ENCODE measurements around the gene ARPC5L.
"Not testable (repeated sequence)": the region's sequence is repeated elsewhere in the genome, so short reads cannot be mapped to it uniquely, and the experiment has no call there.

The ARPC5L gene

DNA sequence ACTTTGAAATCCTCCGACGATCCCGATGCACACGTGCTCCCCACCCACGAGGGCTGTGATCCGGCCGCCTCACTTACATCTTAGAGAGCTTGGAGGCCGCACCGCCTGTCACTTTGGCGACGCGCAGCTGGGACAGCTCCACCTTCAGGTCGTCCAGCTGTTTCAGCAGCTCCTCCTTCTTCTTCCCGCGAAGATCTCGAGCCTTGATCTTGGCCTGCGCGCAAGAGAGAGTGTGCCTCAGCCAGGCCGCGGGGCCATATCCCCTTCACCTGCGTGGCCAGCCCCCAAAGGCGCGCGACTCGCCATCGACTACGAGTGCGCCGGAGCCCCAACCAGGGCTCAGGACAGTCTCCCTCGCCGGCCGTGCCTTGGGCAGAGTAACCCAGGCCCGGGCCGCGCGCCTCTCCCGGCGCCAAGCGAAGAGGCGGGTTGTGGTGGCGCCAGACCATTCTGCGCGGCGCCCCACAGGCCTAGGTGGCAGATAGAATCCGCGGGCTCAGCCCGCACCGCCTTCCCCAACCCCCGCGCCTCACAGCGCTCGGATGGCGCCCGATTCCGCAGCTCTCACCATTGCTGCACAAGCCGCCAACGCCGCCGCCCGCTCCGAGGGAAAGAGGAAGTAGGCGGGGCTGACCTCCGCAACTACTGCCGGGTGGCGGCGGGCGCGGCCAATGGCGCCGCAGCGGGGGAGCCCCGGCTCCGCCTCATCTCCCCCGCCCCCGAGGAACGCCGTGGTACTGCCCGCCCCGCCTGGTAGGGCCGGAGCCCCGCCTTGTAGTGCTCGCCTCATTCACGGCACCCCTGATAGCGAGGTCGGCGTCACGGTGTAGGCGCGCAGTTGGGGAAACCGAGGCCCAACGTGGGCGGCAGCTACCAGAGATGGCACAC, at the start of gene ARPC5L, which contains the start of gene RPL35:
ARPC5L (plus strand) TSS at position 789 of the 888 bp plus-strand sequence. CDS start 7,161 bp downstream, outside the sequence.
RPL35 (minus strand) TSS at position 616 of the 888 bp plus-strand sequence; CDS start at position 571, 45 bp downstream.
- DNase-seq = peak; percentile 95

DNA sequence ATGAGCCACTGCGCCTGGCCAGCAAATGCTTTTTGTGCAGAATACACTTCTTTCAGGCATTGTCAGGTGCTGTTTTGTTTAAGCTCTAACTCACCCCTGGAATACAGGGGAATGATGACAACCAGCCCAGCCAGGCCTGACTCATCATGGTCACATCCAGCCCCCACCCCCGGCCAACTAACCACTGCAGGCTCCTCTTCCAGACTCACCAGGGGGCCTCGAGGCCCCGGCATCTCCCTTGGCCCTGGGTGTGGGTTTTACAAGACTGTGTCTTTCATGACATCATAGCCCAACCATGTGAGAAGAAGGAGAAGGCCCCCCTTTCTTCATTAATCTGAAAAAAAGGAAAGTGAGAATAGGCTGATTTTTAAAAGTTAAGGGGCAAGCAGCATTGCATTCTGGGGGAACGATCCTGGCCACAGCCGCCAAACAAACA, 49.5 kb upstream of the ARPC5L start:
- peak; percentile 89 for DNase-seq

DNA sequence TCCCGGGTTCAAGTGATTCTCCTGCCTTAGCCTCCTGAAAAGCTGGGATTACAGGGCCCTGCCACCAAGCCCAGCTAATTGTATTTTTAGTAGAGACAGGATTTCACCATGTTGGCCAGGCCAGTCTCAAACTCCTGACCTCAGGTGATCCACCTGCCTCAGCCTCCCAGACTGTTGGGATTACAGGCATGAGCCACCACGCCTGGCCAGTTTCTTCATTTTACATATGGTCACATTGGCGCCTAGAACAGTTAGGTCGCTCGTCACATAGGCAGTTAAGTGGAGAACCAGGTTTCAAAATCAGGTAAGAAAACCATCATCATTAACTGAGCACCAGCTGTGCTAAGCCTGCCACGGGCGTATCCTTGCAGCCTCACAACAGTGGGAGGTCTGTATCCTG, 48.9 kb upstream of the ARPC5L start:
- DNase-seq = no peak

DNA sequence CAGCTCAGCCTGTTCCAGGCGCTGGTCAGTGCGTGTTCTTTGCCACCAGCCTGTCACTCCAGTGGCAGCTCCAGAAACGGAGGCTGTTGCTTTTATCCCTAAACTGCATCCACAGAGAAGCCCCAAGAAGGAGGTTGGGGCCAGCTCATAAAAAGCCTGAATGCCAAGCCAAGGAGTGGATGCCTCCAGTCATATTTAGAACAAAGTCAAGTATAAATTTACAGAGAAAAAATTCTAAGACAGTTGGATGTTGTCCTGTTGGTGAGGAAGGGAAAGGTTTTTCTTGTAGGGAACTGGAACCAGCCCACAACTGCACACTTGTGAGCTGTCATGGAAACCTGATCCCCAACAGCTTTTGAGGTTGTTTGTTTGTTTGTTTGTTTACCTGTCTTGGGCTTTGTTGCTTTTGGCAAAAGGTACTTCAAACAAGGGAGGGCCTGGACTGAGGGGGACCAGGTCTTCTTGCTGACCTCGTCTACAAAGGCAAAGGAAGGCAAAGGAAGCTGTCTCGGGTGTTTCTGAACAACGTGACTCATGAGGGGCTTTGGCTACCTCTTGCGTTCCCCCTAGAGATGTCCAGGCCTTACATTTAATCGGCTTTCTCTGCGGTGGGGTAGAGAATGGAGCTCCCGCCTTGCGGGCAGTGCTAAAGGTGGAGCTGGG, 48.3 kb upstream of the ARPC5L start:
- DNase-seq = no peak

DNA sequence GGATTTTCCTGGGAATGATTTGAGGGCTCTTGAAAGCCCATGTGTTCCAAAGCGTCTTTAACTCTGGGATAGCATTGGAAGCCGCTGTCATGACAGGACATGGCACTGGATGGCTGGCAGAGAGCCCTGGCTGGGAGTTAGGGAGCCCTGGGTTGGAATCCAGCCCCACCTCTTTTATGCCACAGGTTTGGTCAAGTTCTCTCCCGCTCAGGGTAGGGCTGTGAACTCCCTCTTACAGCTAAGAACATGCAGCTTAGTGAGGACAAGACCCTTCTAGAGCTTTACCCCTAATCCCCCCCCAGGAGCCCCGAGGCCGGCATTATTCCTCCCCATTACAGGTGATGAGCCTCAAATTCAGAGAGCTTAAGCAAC, 47.8 kb upstream of the ARPC5L start:
- DNase-seq = no peak

DNA sequence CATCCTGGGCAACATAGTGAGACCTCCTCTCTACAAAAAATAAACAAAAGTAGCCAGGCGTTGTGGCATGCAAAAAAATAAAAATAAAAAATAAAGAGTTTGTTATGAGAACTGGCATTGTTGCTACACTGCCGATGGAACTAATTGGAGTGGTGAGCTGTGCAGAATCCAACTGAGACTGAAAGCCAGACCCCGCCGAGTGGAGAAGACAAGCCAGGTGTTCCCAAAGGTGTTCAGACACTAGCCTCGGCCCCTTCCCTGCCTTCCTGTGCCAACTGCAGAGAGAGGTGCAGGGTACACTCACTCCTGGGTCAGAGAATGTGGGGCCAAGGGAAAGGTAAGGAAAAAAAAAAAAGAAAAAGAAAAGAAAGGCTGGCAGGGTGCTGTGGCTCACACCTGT, 46.3 kb upstream of the ARPC5L start:
- DNase-seq = no peak

DNA sequence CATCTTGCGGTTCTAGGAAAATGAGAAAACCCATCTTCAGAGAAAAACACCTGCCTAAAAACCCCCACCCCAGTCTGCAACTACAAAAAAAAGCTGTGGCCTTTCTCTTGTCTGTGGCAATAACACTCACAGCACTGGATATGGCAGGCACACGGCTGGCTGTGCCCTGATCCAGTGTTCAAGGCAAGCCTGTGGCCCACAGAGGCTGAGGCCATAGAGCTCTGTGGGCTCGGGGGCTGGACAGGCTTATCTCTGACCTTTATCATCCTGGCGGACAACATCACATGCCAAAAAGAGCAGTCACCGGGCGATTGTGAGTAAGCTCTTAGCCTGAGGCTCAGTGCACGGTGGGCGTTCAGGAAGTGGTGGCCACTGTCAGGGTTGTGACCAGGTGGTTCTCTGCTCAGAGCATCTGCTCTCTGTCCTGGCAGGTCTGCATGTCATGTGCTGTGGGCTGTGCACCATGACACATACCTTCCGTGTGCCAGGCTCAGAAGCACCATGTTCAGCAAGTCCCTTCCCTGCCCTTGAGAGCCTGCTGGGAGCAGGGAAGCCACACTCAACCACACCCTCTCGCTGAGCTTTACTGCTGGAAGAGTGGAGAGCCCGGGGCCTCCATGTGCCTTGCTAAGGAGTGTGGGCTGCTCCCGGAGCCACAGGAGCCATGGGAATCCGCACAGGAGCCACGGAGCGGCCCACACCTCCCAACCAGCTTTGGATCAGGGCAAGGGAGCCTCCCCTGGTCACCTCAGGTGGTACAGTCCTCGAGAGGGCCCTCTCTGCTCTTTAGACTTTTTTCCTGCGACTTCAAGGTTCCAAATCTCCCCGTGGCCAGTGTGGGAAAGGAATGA, 43.3 kb upstream of the ARPC5L start:
- DNase-seq = no peak

DNA sequence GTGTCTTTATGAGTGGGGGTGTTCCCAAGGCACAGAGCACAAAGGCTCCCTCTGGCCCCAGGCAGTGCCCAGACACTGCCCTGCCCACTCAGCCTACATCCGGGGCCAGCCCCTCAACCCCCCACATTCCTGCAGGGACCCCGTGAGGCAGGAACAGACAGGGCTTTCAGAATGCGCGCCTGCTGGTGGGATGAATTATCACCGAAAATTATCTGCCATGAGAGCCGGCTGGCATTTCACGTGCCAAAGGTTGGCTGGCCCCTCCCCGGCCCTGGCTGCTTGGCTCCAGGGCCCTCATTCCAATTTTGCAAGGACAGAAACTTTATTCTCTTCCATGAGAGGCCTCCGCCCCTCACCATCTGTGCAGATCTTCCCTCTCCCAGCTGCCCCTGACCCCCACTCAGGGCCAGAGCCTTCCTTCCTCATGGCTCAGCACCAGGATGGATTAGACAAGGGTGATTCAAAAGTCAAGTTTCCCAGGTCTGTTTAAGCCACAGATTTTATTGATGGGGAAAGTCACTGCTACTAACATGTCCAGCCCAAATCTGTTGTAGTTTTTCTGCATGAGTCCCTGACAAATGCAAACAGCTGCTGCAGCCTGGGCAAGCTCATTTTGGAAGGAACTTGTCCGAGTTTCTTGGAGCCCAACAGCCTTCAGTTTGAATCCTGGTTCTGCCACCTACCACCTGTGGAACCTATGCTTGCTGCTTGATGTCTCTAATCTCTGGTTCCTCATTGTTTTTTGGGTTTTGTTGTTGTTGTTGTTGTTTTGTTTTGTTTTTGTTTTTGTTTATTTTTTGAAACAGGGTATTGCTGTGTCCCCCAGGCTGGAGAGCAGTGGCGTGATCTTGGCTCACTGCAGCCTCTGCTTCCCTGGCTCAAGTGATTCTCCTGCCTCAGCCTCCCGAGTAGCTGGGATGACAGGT, 41.0 kb upstream of the ARPC5L start:
- DNase-seq = peak; percentile 79

DNA sequence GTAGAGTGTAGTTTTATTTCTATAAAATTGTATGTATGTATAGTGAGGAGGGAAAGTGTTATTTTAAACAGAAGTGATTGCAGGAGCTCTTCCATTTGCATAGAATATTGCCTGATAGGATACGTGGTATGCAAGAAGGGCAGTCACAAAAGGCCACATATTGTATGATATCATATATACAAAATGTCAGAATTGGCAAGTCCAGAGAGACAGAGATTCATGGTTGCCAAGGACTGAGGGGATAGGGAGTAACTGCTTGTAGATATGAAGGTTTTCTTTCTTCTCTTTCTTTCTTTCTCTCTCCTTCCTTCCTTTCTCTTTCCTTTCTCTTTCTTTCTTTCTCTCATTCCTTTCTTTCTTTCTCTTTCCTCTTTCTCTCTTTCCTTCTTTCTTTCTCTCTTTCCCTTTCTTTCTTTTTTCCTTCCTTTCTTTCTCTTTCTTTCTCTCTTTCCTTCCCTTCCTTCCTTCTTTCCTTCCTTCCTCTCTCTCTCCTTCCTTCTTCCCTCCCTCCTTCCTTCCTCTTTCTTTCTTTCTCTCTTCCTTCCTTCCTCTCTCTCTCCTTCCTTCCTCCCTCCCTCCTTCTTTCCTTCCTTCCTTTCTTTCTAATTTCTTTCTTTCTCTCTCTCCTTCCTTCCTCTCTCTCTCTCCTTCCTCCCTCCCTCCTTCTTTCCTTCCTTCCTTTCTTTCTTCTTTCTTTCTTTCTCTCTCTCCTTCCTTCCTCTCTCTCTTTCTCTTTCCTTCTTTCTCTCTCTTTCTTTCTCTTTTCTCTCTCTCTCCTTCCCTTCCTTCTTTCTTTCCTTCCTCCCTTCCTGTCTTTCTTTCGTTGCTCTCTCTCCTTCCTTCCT, 33.2 kb upstream of the ARPC5L start:
- no peak for DNase-seq

DNA sequence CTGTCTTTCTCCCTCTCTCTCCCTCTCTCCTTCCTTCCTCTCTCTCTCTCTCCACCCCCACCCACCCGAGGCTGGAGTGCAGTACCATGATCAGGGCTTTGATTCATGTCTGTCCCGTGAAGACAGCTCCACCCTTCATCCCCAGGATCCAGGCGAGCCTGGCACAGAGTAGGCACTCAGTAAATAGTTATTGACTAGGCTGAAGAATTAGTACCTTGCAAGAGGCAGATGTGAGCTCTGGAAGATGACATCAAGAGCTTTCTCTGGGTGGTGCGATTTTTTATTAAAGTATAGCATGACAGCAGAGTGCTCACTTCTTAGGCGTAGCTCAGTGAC, 32.6 kb upstream of the ARPC5L start:
- DNase-seq = no peak

DNA sequence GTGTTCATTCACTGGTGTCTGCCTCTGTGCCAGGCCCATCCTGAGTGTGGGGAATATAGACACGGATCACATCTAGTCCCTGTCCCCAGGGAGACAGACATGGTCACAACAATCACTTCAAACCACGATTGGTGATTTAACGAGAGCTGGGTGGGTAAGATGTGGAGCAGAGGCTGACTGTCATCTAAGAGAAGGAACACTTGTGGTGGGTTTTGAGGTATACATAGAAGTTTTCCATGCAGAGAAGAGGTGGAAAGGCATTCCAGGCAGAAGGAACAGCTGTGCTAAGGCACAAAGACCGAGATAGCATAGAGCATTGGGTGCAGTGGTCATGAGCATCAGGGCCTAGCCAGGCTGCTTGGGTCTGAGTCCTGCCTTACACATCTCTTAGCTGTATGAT, 31.3 kb upstream of the ARPC5L start:
- no peak for DNase-seq

DNA sequence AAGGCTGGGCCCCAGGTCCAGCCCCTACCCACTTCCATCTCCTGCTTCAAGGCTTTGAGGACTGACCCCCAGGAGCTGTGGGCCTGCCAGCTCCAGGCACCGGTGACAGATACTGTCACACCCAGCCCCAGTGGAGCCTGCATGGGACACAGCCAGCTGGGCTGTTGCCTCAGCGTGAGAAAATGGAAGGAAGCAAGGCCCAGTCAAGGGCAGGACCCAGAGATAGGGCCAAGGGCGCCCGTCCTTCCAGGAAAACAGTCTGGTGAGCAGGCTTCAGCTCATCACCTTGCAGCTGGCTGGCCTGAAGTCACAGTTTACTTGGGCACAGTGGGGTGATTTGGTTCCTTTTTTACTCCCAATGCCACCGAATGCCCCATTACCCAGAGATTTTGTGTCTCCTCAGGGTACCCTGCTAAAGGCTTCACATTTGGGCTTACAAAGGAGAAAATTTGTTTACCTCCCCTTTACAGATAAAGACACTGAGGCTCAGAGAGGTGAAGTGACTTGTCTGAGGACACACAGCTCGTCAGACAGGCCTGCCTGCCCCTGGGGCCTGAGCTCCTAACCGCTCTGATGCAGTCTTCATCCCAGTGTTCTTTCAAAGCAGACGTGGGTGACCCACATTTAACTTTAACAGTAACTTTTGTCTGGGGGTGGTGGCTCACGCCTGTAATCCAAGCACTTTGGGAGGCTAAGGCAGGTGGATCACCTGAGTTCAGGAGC, 30.1 kb upstream of the ARPC5L start:
- no peak for DNase-seq

DNA sequence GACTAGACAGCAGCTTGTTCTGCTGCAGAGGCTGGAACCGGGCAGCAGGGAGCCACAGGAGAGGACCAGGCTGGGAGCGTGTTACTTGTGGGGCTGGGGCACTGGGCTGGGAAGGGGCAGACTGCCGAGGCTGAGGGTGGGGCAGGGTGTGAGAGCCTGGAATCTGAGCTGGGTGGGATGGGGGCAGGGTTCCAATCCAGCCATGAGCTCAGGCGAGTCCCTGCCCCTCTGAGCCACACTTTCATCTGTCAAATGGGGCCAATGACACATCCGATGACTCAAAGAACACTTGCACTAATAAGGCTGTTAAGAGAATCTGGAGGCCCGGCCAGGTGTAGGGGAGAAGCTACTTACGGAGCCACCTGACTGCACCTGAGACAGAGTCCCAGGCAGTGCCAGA, 27.3 kb upstream of the ARPC5L start:
- no peak for DNase-seq

DNA sequence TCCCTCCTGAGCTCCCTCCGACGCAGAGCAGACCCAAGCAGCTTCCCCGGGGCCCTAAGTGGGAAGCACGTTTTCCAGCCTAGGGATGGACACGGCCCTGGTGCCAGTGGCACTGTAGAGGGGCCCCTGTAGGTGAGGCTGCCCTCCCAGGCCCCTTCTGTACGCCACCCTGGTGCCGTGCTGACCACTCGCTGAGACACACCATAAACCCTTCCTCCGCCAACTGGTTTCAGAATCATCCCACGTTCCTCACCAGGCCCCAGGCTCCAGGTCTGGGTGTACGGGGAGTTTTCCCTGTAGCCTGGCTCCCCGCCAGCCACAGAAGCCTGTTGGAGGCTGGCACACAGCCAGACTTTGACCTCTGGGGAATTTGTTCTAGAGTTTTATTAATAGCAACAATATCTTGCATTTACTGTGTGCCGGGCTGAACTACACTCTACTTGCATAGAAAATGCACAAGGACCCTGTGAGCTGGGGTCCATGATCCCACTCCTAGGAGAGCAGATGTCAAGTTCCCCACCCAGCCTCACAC, 26.8 kb upstream of the ARPC5L start:
- peak; percentile 62 for DNase-seq

DNA sequence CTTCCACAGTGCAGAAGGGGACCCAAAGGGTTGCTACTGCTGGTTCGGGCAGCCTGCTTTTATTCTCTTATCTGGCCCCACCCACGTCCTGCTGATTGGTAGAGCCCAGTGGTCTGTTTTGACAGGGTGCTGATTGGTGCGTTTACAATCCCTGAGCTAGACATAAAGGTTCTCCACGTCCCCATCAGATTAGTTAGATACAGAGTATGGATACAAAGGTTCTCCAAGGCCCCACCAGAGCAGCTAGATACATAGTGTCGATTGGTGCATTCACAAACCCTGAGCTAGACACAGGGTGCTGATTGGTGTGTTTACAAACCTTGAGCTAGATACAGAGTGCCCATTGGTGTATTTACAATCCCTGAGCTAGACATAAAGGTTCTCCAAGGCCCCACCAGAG, 23.8 kb upstream of the ARPC5L start:
- DNase-seq = not testable (repeated sequence)

DNA sequence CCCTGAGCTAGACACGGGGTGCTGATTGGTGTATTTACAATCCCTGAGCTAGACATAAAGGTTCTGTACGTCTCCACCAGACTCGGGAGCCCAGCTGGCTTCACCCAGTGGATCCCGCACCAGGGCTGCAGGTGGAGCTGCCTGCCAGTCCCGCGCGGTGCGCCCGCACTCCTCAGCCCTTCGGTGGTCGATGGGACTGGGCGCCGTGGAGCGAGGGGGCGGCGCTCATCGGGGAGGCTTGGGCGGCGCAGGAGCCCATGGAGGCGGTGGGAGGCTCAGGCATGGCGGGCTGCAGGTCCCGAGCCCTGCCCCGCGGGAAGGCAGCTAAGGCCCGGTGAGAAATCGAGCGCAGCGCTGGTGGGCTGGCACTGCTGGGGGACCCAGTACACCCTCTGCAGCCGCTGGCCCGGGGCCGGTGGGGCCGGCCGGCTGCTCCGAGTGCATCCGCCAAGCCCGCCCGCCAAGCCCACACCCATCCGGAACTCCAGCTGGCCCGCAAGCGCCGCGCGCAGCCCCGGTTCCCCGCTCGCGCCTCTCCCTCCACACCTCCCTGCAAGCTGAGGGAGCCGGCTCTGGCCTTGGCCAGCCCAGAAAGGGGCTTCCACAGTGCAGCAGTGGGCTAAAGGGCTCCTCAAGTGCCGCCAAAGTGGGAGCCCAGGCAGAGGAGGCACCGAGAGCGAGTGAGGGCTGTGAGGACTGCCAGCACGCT, 23.2 kb upstream of the ARPC5L start:
- not testable (repeated sequence) for DNase-seq

DNA sequence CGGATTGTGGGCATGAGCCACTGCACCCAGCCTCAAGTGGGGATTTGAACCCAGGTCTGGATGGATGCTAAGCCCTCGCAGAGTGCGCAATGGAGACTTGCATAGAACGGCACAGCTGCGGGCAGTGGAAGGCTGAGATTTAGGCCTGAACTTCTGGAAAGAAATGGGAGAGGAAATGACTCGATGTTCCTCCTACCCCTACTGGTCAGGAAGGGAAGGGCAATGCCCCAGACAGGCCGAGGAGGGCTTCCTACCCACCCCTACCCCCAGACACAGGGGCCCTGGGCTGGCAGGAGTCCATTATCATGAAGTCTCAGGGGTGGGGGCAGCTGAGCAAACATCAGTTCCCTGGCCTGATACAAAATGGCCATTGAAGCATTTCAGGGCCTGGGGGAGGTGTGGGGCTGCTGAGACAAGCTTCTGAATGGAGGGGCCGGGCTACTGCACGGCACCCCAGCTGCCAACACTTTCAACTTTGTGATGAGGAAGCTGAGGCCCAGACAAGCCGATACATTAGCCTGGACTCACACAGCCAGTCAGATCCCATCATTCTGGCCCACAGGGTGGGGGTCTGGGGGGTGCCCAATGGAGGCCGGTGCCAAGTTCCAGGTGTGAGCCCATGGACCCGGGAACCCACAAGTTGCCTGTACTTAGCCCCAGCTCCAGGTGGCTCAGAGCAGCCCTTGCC, 22.2 kb upstream of the ARPC5L start:
- no peak for DNase-seq

DNA sequence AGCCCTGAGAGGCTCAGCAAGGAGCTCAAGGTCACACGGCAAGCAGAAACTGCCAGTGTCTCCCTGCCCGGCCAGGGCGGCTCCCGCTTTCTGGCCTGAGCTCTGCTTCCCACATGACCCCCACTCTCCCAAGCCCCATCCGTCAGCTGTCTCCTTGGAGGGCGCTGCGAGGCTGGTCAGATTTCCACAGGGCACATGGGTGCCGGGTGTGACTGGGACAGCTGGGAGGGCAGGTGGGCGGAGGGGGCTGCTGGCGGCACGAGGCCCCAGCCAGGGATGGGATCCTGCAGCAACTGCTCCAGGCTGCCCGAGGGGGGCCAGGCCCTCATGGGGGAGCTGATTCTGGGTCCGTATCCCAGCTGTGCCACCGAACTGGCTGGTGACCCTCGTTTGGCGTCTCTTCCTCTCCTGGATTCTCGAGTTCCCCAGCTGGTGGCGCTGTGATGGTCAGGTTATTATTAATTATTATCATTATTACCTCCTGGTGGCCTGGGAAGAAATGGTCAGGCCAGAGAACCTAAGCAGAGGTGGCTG, 21.6 kb upstream of the ARPC5L start:
- DNase-seq = peak; percentile 82

All from left hindlimb (tissue), 1 donor.